ENCODE measurements around the gene ABHD6. TPM values are rescaled to one million over a fixed set of nuclear protein-coding genes. Genes with fewer than 3 reads are reported as not detected.

Gene ABHD6
- total RNA-seq, 2 experiments from 2014 or later = 3.3 to 3.7 TPM

DNA sequence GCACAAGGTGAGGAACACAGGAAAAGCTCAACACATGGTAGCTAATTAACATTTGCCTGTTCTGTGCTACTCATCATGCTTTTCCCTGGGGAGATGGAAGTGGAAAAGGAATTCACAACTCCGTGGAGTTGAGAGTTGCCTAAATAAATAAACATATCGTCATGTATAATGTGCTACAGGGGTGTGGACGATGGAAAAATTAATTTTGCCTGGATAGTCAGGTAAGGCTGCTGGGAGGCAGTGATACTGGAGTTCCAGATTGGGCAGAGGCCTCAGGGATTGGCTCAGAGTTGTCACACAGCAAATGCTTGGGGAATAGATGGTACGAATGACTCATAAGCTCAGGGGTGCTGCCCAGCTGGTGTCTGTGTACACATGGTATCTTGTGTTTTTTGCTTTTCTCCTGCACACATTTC is 3.1 kb upstream of the ABHD6 start:
- no peak for ATAC-seq
- Mint-ChIP-seq H3K9me3 (no peaks in the 10 kb centered on the region), H3K27ac (no peak overlapping the region), H3K27me3 (peaks cover 29% of the 10 kb centered on the region), H3K4me3 (no peak overlapping the region), H3K36me3 (ENCODE audit: low read depth) (no peaks in the 10 kb centered on the region), H3K4me1 (ENCODE audit: low read depth) (peaks cover 5% of the 10 kb centered on the region)
- ChIA-PET CTCF (interaction anchor here (1.0 to 14.4 kb wide), 4 partner anchors 17 to 74 kb away, joined by 4 to 89 read pairs (median 6); no protein-coding TSS in a partner anchor), POLR2A (no interaction called here)
- no peak for DNase-seq
- intact Hi-C loops (cut with micrococcal nuclease) = no loop called here
- TF ChIP-seq, protein P1, sequence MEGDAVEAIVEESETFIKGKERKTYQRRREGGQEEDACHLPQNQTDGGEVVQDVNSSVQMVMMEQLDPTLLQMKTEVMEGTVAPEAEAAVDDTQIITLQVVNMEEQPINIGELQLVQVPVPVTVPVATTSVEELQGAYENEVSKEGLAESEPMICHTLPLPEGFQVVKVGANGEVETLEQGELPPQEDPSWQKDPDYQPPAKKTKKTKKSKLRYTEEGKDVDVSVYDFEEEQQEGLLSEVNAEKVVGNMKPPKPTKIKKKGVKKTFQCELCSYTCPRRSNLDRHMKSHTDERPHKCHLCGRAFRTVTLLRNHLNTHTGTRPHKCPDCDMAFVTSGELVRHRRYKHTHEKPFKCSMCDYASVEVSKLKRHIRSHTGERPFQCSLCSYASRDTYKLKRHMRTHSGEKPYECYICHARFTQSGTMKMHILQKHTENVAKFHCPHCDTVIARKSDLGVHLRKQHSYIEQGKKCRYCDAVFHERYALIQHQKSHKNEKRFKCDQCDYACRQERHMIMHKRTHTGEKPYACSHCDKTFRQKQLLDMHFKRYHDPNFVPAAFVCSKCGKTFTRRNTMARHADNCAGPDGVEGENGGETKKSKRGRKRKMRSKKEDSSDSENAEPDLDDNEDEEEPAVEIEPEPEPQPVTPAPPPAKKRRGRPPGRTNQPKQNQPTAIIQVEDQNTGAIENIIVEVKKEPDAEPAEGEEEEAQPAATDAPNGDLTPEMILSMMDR (IDR thresholded peaks at IDR 0.05) = no peak

DNA sequence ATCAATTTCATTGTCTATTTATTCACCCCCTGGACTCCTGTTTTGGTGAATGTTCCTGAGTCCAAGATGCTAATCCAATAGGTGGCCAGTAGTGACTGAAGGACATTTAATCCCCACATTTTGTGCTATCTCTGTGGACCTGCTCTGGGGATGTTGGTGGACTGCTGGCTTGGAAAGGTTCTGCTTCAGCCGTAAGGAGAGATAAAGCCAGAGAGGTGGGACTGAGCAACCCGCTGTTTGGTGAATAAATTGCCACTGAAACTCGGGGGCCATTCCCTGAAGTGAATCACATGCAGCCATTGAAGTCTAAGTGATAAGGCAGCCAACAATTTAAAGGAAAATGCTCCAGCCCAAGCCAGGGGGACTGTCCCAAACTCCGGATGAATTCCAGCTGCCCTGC is 1.6 kb upstream of the ABHD6 start:
- Mint-ChIP-seq H3K4me1 (ENCODE audit: low read depth) (peaks cover 5% of the 10 kb centered on the region), H3K4me3 (no peak overlapping the region), H3K27me3 (peaks cover 20% of the 10 kb centered on the region), H3K36me3 (ENCODE audit: low read depth) (no peaks in the 10 kb centered on the region), H3K27ac (no peak overlapping the region), H3K9me3 (no peaks in the 10 kb centered on the region)
- TF ChIP-seq, protein P1 (IDR thresholded peaks at IDR 0.05) = no peak
- DNase-seq (no peak), ATAC-seq (no peak)
- ChIA-PET CTCF (interaction anchor here (2.6 to 14.4 kb wide), 2 partner anchors 19 to 48 kb away, joined by 7 to 89 read pairs; no protein-coding TSS in a partner anchor), POLR2A (no interaction called here)
- intact Hi-C loops (cut with micrococcal nuclease) = loop anchor here (5.0 kb wide), 1 partner anchor 71 kb away; the partner anchor contains the start of genes HTD2 and RPP14

DNA sequence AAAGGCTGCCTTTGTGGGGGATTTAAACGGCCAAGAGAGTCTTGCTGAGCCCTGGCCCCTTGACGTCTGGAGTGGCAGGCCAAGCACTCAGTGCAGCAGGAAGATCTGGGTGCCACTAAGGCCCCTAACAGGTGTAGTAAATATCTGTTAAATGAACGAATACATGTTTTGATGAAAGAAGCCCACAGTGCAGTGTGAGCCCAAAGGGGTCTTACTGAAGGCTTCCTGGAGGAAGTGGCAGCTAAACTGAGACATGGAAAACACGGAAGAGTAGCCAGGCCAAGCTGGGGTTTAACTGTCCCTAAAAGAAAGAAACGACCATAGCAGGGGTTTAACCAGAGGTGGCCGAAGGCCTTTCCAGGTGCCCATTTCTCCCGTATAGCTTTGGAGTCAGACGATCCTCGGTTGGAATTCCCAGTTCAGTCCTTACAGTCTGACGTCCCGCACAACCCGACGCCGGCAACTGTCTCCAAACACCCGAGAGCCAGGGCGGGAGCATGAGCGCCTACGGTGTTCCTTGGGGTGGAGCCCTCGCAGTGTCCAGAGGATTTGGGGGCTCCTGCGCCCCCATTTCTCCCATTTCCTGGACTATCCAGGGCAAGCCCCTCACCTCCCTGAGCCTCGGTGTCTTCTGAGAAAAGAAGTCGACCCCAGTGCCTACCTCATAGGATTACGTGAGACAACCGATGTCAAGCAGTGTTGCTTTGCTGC is 910 bp upstream of the ABHD6 start:
- intact Hi-C loops (cut with micrococcal nuclease) = loop anchor here (5.0 kb wide), 1 partner anchor 71 kb away; the partner anchor contains the start of genes HTD2 and RPP14
- Mint-ChIP-seq H3K27ac (peak overlapping the region; percentile 84), H3K4me1 (ENCODE audit: low read depth) (peaks cover 5% of the 10 kb centered on the region), H3K9me3 (no peaks in the 10 kb centered on the region), H3K27me3 (peaks cover 14% of the 10 kb centered on the region), H3K36me3 (ENCODE audit: low read depth) (no peaks in the 10 kb centered on the region), H3K4me3 (peak overlapping the region; percentile 84)
- ChIA-PET CTCF (interaction anchor here (2.6 to 14.4 kb wide), 2 partner anchors 19 to 49 kb away, joined by 7 to 89 read pairs; no protein-coding TSS in a partner anchor), POLR2A (no interaction called here)
- DNase-seq (no peak), ATAC-seq (no peak)
- TF ChIP-seq, protein P1 (IDR thresholded peaks at IDR 0.05) = no peak

DNA sequence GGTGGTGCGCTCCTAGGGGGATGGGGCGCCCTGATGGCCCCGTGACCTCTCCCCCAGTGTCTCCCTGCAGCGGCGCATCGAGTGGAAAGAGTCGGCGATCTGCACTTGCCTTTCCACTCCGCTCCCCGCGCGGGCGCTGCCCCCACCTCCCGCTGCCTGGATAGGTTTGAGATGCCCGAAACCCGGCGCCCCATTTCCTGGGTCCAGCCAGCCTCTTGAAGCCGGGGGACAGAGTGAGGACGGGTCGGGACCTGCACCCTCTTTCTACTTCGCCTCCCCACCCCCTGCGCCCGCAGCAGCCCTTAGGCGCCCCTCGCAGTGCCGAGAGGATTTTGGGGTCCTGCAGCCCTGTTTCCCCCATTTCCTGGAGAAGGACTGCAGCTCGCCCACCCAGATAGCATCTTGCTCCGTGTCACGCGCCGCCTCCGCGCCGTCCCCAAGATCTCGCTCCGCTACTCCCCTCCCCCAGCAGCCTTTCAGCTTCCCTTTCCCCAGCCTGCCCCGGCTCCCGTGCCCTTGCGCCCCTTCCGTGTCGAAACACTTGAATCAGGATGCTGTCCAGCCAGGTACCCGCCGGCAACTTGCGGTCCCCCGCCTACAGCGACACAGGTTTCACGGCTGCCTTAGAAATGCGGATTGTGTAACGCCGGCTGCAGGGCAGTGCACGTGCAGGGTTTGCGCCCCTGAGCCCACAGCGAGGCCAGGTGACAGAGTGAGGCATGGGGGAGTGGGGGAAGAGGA is 519 bp downstream of the ABHD6 start:
- Mint-ChIP-seq H3K4me1 (ENCODE audit: low read depth) (peaks cover 5% of the 10 kb centered on the region), H3K9me3 (no peaks in the 10 kb centered on the region), H3K27me3 (peaks cover 5% of the 10 kb centered on the region), H3K27ac (peak overlapping the region; percentile 68), H3K4me3 (peak overlapping the region; percentile 84), H3K36me3 (ENCODE audit: low read depth) (no peaks in the 10 kb centered on the region)
- TF ChIP-seq, protein P1 (IDR thresholded peaks at IDR 0.05) = no peak
- ChIA-PET POLR2A (interaction anchor here (1.4 kb wide), 1 partner anchor 68 kb away, joined by 5 read pairs; the partner anchor contains the start of genes HTD2 and RPP14), CTCF (interaction anchor here (1.0 to 14.4 kb wide), 5 partner anchors 21 to 177 kb away, joined by 3 to 89 read pairs (median 7); partner anchors contain the start of genes HTD2 and RPP14)
- intact Hi-C loops (cut with micrococcal nuclease) = loop anchor here (5.0 kb wide), 1 partner anchor 69 kb away; the partner anchor contains the start of genes HTD2 and RPP14
- ATAC-seq (peak; percentile 53), DNase-seq (peak; percentile 63)
